ENCODE measurements around the gene ZIM2.

ZIM2 gene

DNA sequence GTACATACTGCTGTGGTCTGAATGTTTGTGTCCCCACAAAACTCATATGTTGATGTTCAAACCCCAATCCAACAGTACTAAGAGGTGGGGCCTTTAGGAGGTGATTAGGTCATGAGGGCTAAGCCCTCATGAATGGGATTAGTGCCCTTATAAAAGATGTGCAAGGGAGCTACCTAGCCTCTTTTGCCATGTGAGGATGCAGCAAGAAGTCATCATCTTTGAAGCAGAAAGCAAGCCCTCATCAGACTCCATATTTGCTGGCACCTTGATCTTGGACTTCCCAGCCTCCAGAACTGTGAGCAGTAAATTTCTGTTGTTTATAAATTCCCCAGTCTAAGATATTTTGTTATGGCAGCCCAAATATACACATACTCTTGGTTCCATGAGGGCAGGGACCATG lies 33.9 kb downstream of the ZIM2 start:
- DNase-seq: no peak

DNA sequence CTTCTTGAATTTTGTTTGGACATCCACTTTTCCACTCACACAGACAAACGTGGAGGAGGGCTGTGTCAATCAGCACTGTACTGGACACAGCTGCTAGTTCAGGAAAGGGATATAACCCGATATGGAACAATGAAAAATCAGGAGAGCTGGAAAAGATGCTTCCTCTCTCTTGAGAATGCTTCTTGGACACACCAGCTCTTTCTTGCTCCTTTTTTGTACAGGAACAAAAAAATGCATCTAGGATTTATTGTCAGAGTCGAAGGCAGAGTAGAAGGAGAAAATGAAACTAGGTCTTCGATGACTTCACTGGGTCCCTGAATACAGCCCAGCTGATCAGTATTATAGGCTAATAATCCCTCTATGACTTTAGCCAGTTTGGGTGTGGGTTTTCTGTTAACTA lies 62.2 kb downstream of the ZIM2 start:
- no peak for DNase-seq

DNA sequence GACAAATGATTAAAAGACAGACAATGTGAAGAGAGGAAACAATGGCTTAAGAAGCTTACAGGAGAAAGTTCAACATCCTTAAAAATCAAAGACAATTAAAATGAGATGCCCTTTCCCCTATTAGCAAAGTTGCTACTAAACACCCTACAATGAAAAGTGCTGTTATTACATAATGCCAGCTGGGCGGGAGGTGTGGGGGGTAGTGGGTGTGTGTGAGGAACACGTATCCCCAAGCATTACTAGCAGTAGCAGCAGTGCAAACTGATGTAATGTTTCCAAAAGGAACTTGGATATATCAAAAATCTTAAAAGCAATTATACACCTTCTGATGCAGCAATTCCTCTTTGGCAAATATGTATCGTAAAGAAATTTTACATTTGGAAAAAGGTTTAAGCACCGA lies 70.9 kb downstream of the ZIM2 start:
- no peak for DNase-seq

DNA sequence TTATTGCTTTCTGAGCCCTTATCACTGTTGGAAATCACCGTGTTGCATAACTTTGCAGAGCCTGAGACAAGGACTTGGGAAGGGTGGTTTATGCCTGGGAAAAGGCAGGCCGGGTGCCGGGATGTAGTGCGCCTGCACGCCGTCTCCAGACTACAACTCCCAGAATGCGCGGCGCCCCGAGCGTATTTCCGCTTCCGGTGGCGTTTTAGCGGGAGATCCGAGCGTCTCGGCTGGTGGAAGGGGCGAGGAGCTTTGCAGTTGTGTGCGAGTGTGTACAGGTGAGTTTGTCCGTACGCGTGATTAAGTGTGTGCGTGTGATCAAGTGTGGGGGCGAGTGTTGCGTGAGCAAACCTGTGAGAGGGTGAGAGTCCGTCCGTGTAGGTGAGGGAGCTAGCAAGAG lies 75.4 kb downstream of the ZIM2 start:
- DNase-seq: peak; percentile 43

DNA sequence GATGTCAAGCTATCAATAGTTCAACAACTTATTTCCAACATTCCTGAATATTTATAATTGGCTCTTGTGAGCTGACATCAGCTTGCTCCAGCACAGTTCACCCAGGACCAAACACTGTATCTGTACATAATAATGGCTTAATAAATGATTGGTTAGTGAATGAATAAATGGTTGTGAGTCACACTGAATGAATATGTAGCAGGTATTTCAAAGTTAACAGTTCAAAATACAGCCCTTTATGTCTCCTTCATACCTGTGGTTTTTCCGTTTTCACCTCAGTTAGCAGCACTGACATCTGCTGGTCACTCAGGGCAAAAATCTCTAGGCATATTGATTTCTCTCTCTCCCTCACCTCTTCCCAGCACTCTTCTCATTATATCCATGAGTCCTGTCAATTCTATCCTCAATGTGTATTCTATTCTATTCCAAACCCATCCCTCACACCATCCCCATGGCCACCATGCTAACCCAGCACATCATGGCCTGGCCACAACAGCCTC lies 76.3 kb downstream of the ZIM2 start:
- no peak for DNase-seq

DNA sequence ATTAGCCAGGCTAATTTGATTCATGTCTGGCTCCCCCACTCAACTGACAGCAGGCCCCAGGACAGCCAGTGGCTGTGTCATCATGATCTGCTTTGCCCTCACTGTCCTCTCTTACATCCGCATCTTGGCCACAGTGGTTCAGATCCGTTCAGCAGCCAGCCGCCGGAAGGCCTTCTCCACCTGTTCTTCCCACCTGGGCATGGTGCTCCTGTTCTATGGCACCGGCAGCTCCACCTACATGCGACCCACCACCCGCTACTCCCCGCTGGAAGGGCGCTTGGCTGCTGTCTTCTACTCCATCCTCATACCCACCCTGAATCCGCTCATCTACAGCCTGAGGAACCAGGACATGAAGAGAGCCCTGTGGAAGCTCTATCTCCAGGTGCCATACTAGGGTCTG lies 79.7 kb downstream of the ZIM2 start:
- DNase-seq: no peak

DNA sequence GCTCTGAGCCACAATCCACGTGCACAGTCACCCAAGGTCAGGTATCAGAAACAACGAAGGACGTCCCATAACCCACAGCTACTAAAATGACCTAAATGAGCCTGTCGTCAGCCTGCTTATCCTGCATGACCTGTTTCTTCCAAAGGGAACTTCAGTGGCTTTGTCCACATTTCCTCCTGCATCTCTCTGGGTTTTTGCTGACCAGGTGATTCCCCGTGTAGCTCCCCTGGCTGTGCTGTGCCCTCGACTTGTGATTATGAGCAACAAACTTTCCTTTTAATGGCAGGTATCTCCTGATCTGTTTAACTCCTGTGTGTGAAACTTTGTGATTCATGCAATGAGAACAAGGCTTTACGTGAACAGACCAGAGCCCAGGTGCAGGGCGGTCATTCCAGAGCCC lies 81.0 kb downstream of the ZIM2 start:
- no peak for DNase-seq

DNA sequence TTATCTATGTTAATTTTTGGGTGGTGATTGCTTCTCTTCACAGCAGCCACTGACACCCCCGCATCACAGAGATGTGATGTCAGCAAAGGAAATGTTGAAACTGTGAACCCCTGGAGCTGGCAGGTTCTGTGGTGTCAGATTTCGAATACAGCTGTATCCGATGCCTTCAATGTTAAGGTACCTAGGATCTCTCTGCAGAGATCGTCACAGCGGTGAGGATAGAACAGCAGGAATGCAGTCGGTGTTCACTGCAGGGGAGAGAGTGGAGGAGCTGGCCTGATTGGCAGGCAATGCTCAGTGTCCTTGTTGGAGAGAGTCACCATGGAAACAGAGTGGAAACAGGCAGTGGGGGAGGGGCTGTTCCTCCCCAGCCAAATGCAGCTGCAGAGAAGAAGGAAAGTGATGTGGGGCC lies 89.4 kb downstream of the ZIM2 start:
- peak; percentile 6 for DNase-seq

DNA sequence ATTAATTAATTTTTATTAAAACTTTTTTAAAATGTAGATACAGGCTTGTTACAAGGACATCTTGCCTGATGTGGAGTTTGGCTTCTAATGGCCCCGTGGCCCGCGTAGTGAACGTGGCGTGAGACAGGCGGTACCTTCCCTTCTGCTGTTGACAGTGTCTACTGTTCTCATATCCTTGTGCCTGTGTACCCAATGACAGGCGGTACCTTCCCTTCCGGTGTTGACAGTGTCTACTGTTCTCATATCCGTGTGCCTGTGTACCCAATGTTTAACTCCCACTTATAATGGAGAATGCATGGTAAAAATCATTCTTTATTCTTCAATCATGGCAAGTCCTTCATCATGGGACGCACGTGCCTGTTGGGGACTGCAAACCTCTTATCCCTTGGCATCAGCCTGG lies 89.9 kb downstream of the ZIM2 start:
- DNase-seq: no peak

DNA sequence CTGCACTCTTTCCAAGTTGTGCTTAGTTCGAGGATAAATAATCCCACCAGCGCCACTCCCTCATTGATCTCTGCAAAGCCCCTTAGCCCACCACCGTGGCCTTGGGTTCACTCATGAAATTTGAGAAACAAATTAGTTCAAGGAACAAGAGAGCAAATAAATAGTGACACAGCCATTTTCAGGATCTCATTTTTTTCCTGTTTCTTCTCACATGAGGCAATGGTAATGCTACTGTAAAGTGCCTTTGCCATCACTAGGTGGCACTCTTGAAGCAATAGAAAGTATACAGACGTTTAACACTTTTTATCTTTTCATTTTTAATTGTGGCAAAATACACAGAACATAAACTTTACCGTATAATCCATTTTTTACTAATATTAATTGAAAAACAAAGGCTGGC lies 92.1 kb downstream of the ZIM2 start:
- DNase-seq: peak; percentile 26

DNA sequence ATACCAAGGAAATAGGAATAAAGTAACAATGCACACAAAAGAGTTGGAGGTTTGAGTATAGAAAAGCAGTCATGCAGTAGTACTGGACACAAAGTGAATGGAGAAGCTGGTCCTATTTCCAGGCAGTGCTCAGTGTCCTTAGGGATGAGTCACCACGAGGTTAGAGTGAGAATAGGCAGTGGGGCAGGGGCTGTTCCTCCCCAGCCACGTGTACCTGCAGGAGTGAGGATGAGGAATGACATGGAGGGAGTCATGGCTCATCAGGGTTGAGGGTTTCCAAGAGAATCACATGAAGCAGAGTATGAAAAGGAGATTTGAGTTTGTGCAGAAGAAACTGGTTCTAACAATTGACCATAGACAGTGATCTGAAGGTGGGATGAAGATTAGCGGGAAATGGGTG lies 94.2 kb downstream of the ZIM2 start:
- no peak for DNase-seq

DNA sequence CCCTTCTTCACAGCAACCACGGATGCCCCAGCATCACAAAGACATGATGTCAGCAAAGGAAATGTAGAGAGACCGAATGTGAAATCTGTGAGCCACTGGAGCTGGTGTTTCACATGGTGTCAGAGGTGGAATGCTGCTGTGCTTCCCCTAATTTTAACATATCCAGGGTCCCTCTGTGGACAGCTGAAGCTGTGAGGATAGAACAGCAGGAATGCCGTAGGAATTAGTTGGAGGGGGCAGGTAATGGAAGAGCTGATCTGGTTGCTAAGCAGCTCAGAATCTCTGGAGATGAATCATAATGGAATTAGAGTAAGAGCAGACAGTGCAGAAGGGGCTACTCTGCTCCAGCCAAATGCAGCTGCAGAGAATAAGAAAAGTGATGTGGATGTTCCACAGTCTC lies 100.0 kb downstream of the ZIM2 start:
- DNase-seq: no peak

DNA sequence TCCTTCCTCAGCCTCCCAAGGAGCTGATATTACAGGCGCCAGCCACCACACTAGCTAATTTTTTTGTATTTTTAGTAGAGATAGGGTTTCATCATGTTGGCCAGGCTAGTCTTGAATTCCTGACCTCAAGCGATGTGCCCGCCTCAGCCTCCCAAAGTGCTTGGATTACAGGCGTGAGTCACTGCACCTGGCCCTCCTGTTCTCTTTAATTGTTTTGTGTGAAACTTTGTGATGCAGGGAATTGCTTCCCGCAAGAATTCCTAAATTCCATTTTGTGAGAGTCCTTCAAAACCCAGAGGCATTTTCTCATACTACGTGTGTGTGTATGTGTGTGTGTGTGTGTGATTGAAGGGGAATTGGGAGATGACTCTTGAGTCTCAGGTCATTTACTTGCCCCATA lies 104.0 kb downstream of the ZIM2 start:
- DNase-seq: no peak

DNA sequence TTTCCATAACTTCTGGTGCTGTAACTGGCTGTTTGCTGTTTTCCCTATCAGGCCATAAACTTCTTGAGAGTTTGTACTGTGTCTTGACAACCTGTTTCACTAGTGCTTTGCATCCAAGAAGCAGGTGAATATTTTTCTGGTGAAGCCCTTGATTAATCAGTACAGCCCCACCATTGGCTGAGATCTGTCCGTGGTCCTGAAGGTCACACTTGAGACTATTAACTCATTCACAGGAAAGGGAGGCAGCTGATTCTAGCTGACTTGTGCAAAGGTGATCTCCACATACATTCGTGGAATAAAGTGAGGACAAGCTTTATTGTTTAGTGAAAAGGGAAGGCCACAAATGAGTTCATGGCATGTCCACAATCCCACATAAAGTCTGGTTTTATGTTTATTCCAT lies 107.5 kb downstream of the ZIM2 start:
- peak; percentile 12 for DNase-seq

DNA sequence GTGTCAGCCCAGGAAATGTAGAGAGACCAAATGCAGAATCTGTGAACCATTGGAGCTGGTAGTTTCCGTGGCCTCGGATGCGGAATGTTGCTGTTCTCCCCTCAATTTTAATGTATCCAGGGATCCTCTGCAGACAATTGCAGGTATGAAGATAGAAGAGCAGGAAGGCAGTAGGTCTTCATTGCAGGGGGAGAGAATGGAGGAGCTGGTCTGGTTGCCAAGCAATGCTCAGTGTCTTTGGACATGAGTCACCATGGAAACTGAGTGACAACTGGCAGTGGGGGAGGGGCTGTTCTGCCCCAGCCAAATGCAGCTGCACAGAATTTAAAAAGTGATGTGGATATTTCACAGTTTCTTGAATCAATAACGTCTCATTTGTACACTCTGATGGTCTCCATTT lies 112.8 kb downstream of the ZIM2 start:
- DNase-seq: no peak

DNA sequence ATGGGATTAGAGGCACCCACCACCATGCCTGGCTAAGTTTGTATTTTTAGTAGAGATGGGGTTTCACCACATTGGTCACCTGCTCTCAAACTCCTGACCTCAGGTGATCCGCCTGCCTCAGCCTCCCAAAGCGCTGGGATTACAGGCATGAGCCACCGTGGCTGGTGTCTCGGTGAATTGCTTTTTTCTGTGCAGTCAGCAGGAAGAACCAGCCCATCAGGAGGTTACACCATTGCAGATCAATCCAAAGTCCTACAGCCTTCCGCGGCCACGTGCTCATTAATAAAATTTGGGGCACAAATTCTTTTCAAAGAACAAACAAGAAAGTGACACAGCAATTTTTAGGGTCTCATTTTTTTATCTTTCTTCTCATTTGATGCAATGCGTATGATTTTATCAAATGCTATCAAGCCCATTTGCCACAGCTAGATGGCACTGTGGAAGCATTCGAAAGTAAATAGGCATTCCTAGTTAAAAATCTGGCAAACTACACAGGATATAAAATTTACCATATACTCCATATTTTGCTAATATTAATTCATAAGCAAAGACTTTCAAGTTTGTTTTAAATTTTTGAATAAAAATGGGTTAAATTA lies 114.6 kb downstream of the ZIM2 start:
- DNase-seq: no peak

All from RPMI8226 (cell line).